Osteoblast (primary cell): ENCODE data around the gene NME3. TPM values are rescaled to one million over a fixed set of nuclear protein-coding genes. Genes with fewer than 3 reads are reported as not detected.

ENCODE experiments used
- DNase-seq: peaks from one replicate; pipeline ENCODE4 v3.0.0; 2011; ENCODE audit warnings: low spot score, mixed read lengths; ENCODE audit not compliant: insufficient read length; ENCODE audit errors: missing footprints
- H2AFZ ChIP-seq: 2 replicates; pipeline ENCODE4 v1.6.0; 2011; ENCODE audit warnings: mild to moderate bottlenecking, low read length
- H3K27ac ChIP-seq: 2 replicates; pipeline ENCODE4 v1.5.1; 2011; ENCODE audit warnings: mild to moderate bottlenecking, low read depth, low read length, moderate library complexity
- H3K27me3 ChIP-seq: 2 replicates; pipeline ENCODE4 v1.6.0; 2012; ENCODE audit warnings: mild to moderate bottlenecking, control low read depth, inconsistent platforms, low read length, moderate library complexity; ENCODE audit not compliant: insufficient read depth
- H3K36me3 ChIP-seq: 2 replicates; pipeline ENCODE4 v1.5.1; 2011; ENCODE audit warnings: mild to moderate bottlenecking, low read length, control low read depth, moderate library complexity; ENCODE audit not compliant: insufficient read depth
- H3K4me1 ChIP-seq: 2 replicates; pipeline ENCODE4 v1.5.1; 2011; ENCODE audit warnings: mild to moderate bottlenecking, low read length, control low read depth, moderate library complexity; ENCODE audit not compliant: insufficient read depth
- H3K4me2 ChIP-seq: 2 replicates; pipeline ENCODE4 v1.6.0; 2011; ENCODE audit warnings: mild to moderate bottlenecking, low read length; ENCODE audit not compliant: insufficient read depth
- H3K4me3 ChIP-seq: fragments of 200-600 bp; sonication (generic); 3 replicates; pipeline ENCODE4 v1.5.1; 2012; ENCODE audit warnings: mild to moderate bottlenecking, low read length, inconsistent platforms; ENCODE audit not compliant: insufficient read depth
- H3K79me2 ChIP-seq: 2 replicates; pipeline ENCODE4 v1.6.0; 2012; ENCODE audit warnings: mild to moderate bottlenecking, low read length, control low read depth, inconsistent platforms; ENCODE audit not compliant: insufficient read depth
- H3K9me3 ChIP-seq: 2 replicates; pipeline ENCODE4 v1.5.1; 2011; ENCODE audit warnings: low read depth, low read length, control low read depth
- H4K20me1 ChIP-seq: 2 replicates; pipeline ENCODE4 v1.6.0; 2012; ENCODE audit warnings: mild to moderate bottlenecking, low read length, control low read depth; ENCODE audit not compliant: insufficient read depth
- total RNA-seq: library from RNA; depleted of rRNA; stranded (reverse); fragments of >200 nt; gene quantifications from 2 replicates; pipeline ENCODE4 v1.2.3, GENCODE V29; 2012
- TF ChIP-seq, protein P1 (sequence below): IDR thresholded peaks from 2 replicates; pipeline ENCODE4 v1.5.1; 2011; ENCODE audit warnings: mild to moderate bottlenecking, low read depth, low read length, moderate library complexity; ENCODE audit errors: extremely low read depth

NME3 gene
- total RNA-seq, 1 donor: 55.4 TPM

DNA sequence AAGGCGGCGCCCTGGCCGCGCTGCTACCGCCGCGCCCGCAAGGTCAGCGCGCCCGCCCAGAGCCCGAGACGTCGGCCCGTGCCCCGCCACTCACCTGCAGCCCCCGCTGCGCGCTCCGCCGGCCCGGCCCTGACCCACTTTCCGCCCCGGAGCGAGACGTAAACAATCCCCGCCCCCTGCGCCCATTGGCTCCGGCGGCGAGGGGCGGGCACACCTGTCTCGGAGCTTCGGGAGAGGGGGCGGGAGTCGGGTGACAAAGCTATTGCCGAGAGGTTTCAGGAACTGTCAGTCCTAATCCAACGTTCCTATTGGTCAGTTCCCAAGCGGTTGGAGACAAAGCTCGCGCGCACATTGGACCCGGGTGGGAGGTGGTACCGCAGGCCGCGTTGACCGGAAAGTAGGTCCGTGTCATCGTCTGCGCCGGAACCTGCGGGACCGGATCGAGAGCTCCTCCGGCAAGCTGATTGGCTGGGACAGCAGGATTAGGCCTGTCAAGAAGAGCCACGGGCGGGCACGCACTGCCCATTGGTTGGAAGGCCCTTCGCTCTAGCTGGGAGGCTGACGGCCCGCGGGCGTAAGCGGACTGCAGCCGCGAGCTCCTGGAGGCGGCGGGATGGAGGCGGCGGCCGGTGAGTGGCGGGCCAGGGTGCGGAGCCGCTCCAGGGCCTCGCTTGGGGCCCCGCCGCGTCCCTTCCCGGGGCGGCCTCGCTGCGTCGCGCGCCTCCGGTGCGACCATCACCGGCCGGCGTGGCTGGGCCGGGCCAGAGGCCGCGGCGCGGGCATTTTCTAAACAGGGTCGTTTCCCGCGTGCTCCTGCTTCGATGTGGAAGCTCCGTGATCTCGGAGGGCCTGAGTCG, 11.3 kb upstream of the NME3 start, which contains the start of the genes NUBP2 and SPSB3:
NUBP2 (plus strand) TSS at position 553 of the 857 bp plus-strand sequence; CDS start at position 614, 61 bp downstream.
SPSB3 (minus strand) TSS at position 164 of the 857 bp plus-strand sequence. CDS start 1,088 bp downstream, outside the sequence.
- Histone ChIP-seq H3K4me3 (peak within 1 kb of the TSS; percentile 96), H2AFZ (peak within 1 kb of the TSS; percentile 74), H3K27me3 (no peaks in the 10 kb centered on the region), H4K20me1 (peaks cover 42% of the 10 kb centered on the region), H3K79me2 (peaks cover 49% of the 10 kb centered on the region), H3K36me3 (peaks cover 22% of the 10 kb centered on the region), H3K27ac (peak within 1 kb of the TSS; percentile 74), H3K9me3 (no peaks in the 10 kb centered on the region), H3K4me2 (peak within 1 kb of the TSS; percentile 99), H3K4me1 (peaks cover 19% of the 10 kb centered on the region)
- TF ChIP-seq, protein P1, sequence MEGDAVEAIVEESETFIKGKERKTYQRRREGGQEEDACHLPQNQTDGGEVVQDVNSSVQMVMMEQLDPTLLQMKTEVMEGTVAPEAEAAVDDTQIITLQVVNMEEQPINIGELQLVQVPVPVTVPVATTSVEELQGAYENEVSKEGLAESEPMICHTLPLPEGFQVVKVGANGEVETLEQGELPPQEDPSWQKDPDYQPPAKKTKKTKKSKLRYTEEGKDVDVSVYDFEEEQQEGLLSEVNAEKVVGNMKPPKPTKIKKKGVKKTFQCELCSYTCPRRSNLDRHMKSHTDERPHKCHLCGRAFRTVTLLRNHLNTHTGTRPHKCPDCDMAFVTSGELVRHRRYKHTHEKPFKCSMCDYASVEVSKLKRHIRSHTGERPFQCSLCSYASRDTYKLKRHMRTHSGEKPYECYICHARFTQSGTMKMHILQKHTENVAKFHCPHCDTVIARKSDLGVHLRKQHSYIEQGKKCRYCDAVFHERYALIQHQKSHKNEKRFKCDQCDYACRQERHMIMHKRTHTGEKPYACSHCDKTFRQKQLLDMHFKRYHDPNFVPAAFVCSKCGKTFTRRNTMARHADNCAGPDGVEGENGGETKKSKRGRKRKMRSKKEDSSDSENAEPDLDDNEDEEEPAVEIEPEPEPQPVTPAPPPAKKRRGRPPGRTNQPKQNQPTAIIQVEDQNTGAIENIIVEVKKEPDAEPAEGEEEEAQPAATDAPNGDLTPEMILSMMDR: no peak
- peak; percentile 100 for DNase-seq

DNA sequence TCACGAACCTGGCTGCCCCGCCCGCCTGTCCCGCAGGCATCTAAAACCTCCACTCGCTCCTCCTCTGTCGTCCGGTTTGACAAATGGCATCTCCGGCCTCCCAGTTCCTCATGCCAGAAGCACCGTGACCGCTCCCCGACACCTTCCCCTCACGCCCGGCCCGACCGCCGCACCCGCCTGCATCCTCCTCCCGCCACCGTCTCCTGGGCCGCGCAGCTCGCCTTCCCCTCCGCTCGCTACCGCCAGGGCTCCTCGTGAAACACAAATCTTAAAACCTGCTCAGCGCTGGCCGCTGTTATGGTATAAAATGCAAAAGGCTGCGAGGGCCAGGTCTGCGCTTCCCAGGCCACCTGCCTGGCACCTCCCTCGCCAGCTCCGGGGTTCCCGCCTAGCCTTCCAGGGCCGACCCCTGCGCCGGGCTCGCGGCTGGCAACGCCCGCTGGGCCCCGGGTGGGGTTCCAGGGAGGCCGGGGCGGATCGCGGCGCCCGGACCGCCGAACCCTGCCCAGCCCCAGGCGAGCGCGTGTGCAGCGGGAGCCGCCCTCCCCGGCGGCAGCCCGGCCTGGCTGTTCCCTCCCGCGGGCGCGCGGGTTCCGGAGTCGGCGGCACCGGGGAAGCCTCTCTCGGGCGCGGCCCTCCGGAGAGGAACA, 10.5 kb upstream of the NME3 start:
- no peak overlapping the region for H2AFZ ChIP-seq
- no peaks in the 10 kb centered on the region for H3K27me3 ChIP-seq
- peak overlapping the region; percentile 12 for H3K27ac ChIP-seq
- peaks cover 42% of the 10 kb centered on the region for H3K79me2 ChIP-seq
- peak overlapping the region; percentile 96 for H3K4me3 ChIP-seq
- H3K4me1 ChIP-seq: peaks cover 19% of the 10 kb centered on the region
- TF ChIP-seq, protein P1: no peak
- peaks cover 43% of the 10 kb centered on the region for H4K20me1 ChIP-seq
- H3K36me3 ChIP-seq: peaks cover 24% of the 10 kb centered on the region
- H3K9me3 ChIP-seq: no peaks in the 10 kb centered on the region
- peak; percentile 97 for DNase-seq
- peak overlapping the region; percentile 86 for H3K4me2 ChIP-seq

DNA sequence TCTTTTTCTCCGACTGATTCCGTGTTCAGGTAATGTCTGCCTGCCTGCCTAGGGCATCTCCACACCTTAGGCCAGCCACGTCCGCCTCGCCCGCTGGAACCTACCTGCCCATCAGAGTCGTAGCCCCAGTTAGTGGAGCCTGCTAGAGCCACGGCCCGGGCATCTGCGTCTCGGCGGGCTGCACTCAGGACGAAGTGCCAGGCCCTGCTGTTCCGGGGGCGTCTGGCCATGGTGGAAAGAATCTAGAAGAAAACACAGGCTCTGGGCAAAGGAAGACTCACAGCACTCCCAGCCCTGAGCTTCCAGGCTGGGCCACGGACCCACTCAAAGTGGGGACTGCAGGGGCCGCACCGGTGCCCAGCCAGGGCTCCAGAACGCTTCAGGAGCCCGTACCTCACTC, 9.9 kb upstream of the NME3 start:
- H3K4me2 ChIP-seq: peak overlapping the region; percentile 86
- H4K20me1 ChIP-seq: peaks cover 39% of the 10 kb centered on the region
- H3K9me3 ChIP-seq: no peaks in the 10 kb centered on the region
- peak overlapping the region; percentile 96 for H3K4me3 ChIP-seq
- peaks cover 19% of the 10 kb centered on the region for H3K4me1 ChIP-seq
- H3K79me2 ChIP-seq: peaks cover 38% of the 10 kb centered on the region
- TF ChIP-seq, protein P1: no peak
- H3K36me3 ChIP-seq: peaks cover 26% of the 10 kb centered on the region
- no peak overlapping the region for H3K27ac ChIP-seq
- no peak overlapping the region for H2AFZ ChIP-seq
- H3K27me3 ChIP-seq: no peaks in the 10 kb centered on the region
- DNase-seq: peak; percentile 89

DNA sequence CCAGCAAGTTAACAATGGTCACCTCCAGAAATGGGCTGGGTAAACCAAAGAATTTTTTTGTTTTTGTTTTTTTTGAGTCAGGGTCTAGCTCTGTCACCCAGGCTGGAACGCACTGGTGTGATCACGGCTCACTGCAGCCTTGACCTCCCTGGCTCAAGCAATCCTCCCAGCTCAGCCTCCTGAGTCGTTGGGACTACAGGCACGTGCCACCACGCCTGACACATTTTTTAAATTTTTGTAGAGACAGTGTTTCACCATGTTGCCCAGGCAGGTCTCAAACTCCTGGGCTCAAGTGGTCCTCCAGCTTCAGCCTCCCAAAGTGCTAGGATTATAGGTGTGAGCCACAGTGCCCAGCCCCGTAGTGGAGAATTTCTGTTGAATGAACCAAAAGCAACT, 9.3 kb upstream of the NME3 start:
- Histone ChIP-seq H3K4me2 (peak overlapping the region; percentile 86), H3K4me3 (no peak overlapping the region), H3K79me2 (peaks cover 38% of the 10 kb centered on the region), H3K4me1 (peaks cover 19% of the 10 kb centered on the region), H3K27ac (no peak overlapping the region), H3K9me3 (no peaks in the 10 kb centered on the region), H2AFZ (no peak overlapping the region), H3K27me3 (no peaks in the 10 kb centered on the region), H4K20me1 (peaks cover 35% of the 10 kb centered on the region), H3K36me3 (peaks cover 28% of the 10 kb centered on the region)
- DNase-seq: no peak
- TF ChIP-seq, protein P1: no peak
